ENCODE results near the gene MESP1. TPM values are rescaled to one million over a fixed set of nuclear protein-coding genes. Genes with fewer than 3 reads are reported as not detected.
A peak's percentile ranks its signal among the peaks of the same experiment; 100 is the strongest.

MESP1 gene
- total RNA-seq, 6 donors from 2014 or later: 0.49 to 3.5 (median 1.7) TPM

- H3K27me3 ChIP-seq: no peaks in the 10 kb centered on the region
These were observed 25.4 kb upstream of the MESP1 start, which contains the start of gene MESP2 for GRCh38 chr15:89776274-89777072. Gene MESP2, plus strand, starts transcription at chr15:89776332. Its CDS starts 26 bp downstream, at chr15:89776358.

GRCh38 chr15:89775815-89776214, 24.8 kb upstream of the MESP1 start:
- peak in 1 of 2 donors; percentile 4 for ATAC-seq (ENCODE audit: low FRiP score in 2 of 2)
- DNase-seq: peak in 1 of 2 donors; percentile 70
- no peaks in the 10 kb centered on the region for H3K27me3 ChIP-seq
- peak overlapping the region in 3 of 4 donors; percentile 37 to 54 (median 52) for H3K4me3 ChIP-seq
- WGBS, 2 donors: 62 to 85% methylated on average over 6 to 12 of the region's 14 CpGs
- no peaks in the 10 kb centered on the region for H3K36me3 ChIP-seq
- H3K27ac ChIP-seq: no peak overlapping the region
- TF ChIP-seq CTCF (IDR thresholded peaks at IDR 0.05) (no peak), POLR2AphosphoS5 (IDR thresholded peaks at IDR 0.05) (no peak), EP300 (IDR thresholded peaks at IDR 0.05) (no peak), POLR2A (IDR thresholded peaks at IDR 0.05) (no peak)
- peaks cover 11 to 15% (median 13%) of the 10 kb centered on the region in 4 donors for H3K4me1 ChIP-seq
- H3K9me3 ChIP-seq: no peaks in the 10 kb centered on the region

More at GRCh38 chr15:89776274-89777072, 25.4 kb upstream of the MESP1 start, which contains the start of gene MESP2:
- H3K9me3 ChIP-seq: no peaks in the 10 kb centered on the region
- H3K4me1 ChIP-seq: peaks cover 11 to 15% (median 13%) of the 10 kb centered on the region in 4 donors
- no peaks in the 10 kb centered on the region for H3K36me3 ChIP-seq
- peak in 1 of 4 donors; percentile 40 for TF ChIP-seq POLR2A (IDR thresholded peaks at IDR 0.05)
- no peak for TF ChIP-seq EP300 (IDR thresholded peaks at IDR 0.05)
- TF ChIP-seq CTCF (IDR thresholded peaks at IDR 0.05): peak; percentile 23 to 84 (median 65)
- TF ChIP-seq POLR2AphosphoS5 (IDR thresholded peaks at IDR 0.05): peak in 1 of 2 donors; percentile 13
- H3K27ac ChIP-seq: peak within 1 kb of the TSS in 1 of 4 donors; percentile 57
- 2 to 22% methylated on average over 13 to 32 of the region's 82 CpGs for WGBS, 2 donors
- H3K4me3 ChIP-seq: peak within 1 kb of the TSS; percentile 22 to 54 (median 44)
- DNase-seq (peak; percentile 86 to 97), ATAC-seq (ENCODE audit: low FRiP score in 2 of 2) (peak; percentile 84 to 95)

GRCh38 chr15:89774492-89774891, 23.4 kb upstream of the MESP1 start:
- WGBS, 2 donors: 92 to 94% methylated on average over 5 of the region's 5 CpGs
- Histone ChIP-seq H3K27ac (no peak overlapping the region), H3K27me3 (no peaks in the 10 kb centered on the region), H3K4me1 (peaks cover 11 to 18% (median 14%) of the 10 kb centered on the region in 4 donors), H3K9me3 (no peaks in the 10 kb centered on the region), H3K36me3 (no peaks in the 10 kb centered on the region), H3K4me3 (no peak overlapping the region)
- DNase-seq (no peak), ATAC-seq (ENCODE audit: low FRiP score in 2 of 2) (no peak)
- no peak for TF ChIP-seq POLR2A (IDR thresholded peaks at IDR 0.05)
- no peak for TF ChIP-seq EP300 (IDR thresholded peaks at IDR 0.05)
- TF ChIP-seq POLR2AphosphoS5 (IDR thresholded peaks at IDR 0.05): no peak
- TF ChIP-seq CTCF (IDR thresholded peaks at IDR 0.05): no peak

- TF ChIP-seq POLR2AphosphoS5 (IDR thresholded peaks at IDR 0.05) (no peak), CTCF (IDR thresholded peaks at IDR 0.05) (peak in 3 of 6 experiments; percentile 12 to 32 (median 30))
- no peak for ATAC-seq (ENCODE audit: low FRiP score in 2 of 2)
- no peaks in the 10 kb centered on the region for H3K36me3 ChIP-seq
- no peaks in the 10 kb centered on the region for H3K9me3 ChIP-seq
- H3K4me3 ChIP-seq: no peak overlapping the region
- peaks cover 11 to 18% (median 14%) of the 10 kb centered on the region in 4 donors for H3K4me1 ChIP-seq
- WGBS, 2 donors: 57 to 65% methylated on average over 3 of the region's 3 CpGs
- no peak for DNase-seq
- no peak overlapping the region for H3K27ac ChIP-seq
- H3K27me3 ChIP-seq: no peaks in the 10 kb centered on the region
These were observed 22.0 kb upstream of the MESP1 start for GRCh38 chr15:89772932-89773583.
